WTC11 (cell line): Measurements from ENCODE around the gene RGS9BP.

Experiments
- ATF2 ChIP-seq: sonication (generic); formaldehyde crosslinking; IDR thresholded peaks from 2 replicates; pipeline ENCODE4 v1.8.1; 2022; ENCODE audit warnings: low read depth, missing genetic modification reagents, borderline replicate concordance
- CBFB ChIP-seq: sonication (generic); formaldehyde crosslinking; IDR thresholded peaks from 2 replicates; pipeline ENCODE4 v1.8.1; 2022; ENCODE audit warnings: mild to moderate bottlenecking, low read depth, missing genetic modification reagents
- CDX4 ChIP-seq: fragments of 250-450 bp; sonication (Bioruptor Pico); IDR thresholded peaks from 2 replicates; pipeline ENCODE4 v1.9.0; 2021; ENCODE audit warnings: moderate library complexity, mild to moderate bottlenecking, inconsistent platforms, borderline replicate concordance
- CREM ChIP-seq: sonication (generic); formaldehyde crosslinking; IDR thresholded peaks from 2 replicates; pipeline ENCODE4 v1.8.1; 2022; ENCODE audit warnings: mild to moderate bottlenecking, missing genetic modification reagents, moderate library complexity
- CTCF ChIP-seq: fragments of 200-600 bp; IDR thresholded peaks from 2 replicates; pipeline ENCODE4 v1.8.0; 2022; ENCODE audit warnings: antibody characterized with exemption
- MAX ChIP-seq: sonication (generic); formaldehyde crosslinking; IDR thresholded peaks from 2 replicates; pipeline ENCODE4 v1.8.0; 2022; ENCODE audit warnings: mild to moderate bottlenecking, missing genetic modification reagents
- NFYB ChIP-seq: sonication (generic); formaldehyde crosslinking; conservative IDR thresholded peaks from 2 replicates; pipeline ENCODE4 v1.8.0; 2022; ENCODE audit warnings: low read depth, missing genetic modification reagents
- NR3C1 ChIP-seq: sonication (generic); formaldehyde crosslinking; conservative IDR thresholded peaks from 2 replicates; pipeline ENCODE4 v1.8.1; 2023; ENCODE audit warnings: low read depth, mild to moderate bottlenecking, missing genetic modification reagents
- RORB ChIP-seq: fragments of 250-450 bp; sonication (Bioruptor Pico); IDR thresholded peaks from 2 replicates; pipeline ENCODE4 v1.9.0; 2021; ENCODE audit warnings: mild to moderate bottlenecking
- SP1 ChIP-seq: sonication (generic); formaldehyde crosslinking; conservative IDR thresholded peaks from 2 replicates; pipeline ENCODE4 v1.8.1; 2022; ENCODE audit warnings: missing genetic modification reagents
- ZNF121 ChIP-seq: sonication (generic); formaldehyde crosslinking; IDR thresholded peaks from 2 replicates; pipeline ENCODE4 v1.8.0; 2023; ENCODE audit warnings: missing genetic modification reagents
- TF ChIP-seq, protein P1 (sequence below): sonication (generic); formaldehyde crosslinking; conservative IDR thresholded peaks from 2 replicates; pipeline ENCODE4 v1.8.1; 2023; ENCODE audit warnings: mild to moderate bottlenecking, low read depth, missing genetic modification reagents, moderate library complexity
- TF ChIP-seq, protein P2 (sequence below): sonication (generic); formaldehyde crosslinking; IDR thresholded peaks from 2 replicates; pipeline ENCODE4 v1.8.1; 2022; ENCODE audit warnings: low read depth, mild to moderate bottlenecking, moderate library complexity, missing genetic modification reagents, borderline replicate concordance

DNA sequence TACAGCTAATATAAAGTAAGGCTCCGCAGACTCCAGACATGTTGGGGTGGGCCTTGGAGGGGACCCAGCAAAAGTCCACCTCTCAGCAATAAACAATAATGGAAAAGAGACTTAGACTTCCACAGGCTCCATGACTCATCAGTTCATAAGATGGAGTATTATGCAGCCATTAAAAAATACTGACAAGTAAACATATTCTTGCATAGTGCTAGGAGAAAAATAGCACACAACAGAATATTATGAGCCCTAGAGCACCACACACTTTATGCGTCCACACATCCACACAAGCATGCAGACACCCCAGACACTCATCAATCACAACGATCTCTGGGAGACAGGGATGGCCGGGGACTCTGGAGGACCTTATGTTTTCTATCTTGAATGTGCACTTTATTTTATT lies 48.7 kb upstream of the RGS9BP start:
- TF ChIP-seq CTCF (no peak), RORB (no peak), NFYB (CRISPR knock-in tag) (no peak), SP1 (CRISPR knock-in tag) (no peak), MAX (CRISPR knock-in tag) (no peak), NR3C1 (CRISPR knock-in tag) (no peak), ZNF121 (CRISPR knock-in tag) (no peak), ATF2 (CRISPR knock-in tag) (no peak), CDX4 (CRISPR knock-in tag) (no peak), CREM (CRISPR knock-in tag) (no peak), CBFB (CRISPR knock-in tag) (no peak)
- TF ChIP-seq, protein P1, sequence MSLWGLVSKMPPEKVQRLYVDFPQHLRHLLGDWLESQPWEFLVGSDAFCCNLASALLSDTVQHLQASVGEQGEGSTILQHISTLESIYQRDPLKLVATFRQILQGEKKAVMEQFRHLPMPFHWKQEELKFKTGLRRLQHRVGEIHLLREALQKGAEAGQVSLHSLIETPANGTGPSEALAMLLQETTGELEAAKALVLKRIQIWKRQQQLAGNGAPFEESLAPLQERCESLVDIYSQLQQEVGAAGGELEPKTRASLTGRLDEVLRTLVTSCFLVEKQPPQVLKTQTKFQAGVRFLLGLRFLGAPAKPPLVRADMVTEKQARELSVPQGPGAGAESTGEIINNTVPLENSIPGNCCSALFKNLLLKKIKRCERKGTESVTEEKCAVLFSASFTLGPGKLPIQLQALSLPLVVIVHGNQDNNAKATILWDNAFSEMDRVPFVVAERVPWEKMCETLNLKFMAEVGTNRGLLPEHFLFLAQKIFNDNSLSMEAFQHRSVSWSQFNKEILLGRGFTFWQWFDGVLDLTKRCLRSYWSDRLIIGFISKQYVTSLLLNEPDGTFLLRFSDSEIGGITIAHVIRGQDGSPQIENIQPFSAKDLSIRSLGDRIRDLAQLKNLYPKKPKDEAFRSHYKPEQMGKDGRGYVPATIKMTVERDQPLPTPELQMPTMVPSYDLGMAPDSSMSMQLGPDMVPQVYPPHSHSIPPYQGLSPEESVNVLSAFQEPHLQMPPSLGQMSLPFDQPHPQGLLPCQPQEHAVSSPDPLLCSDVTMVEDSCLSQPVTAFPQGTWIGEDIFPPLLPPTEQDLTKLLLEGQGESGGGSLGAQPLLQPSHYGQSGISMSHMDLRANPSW = no peak
- TF ChIP-seq, protein P2, sequence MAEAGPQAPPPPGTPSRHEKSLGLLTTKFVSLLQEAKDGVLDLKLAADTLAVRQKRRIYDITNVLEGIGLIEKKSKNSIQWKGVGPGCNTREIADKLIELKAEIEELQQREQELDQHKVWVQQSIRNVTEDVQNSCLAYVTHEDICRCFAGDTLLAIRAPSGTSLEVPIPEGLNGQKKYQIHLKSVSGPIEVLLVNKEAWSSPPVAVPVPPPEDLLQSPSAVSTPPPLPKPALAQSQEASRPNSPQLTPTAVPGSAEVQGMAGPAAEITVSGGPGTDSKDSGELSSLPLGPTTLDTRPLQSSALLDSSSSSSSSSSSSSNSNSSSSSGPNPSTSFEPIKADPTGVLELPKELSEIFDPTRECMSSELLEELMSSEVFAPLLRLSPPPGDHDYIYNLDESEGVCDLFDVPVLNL (CRISPR knock-in tag) = no peak
